Ectodermal cell (in vitro differentiated cells): ENCODE results near the gene EIF4E1B.

ENCODE experiments used
- H3K27ac ChIP-seq: 2 replicates; pipeline ENCODE4 v1.7.0; 2013; ENCODE audit warnings: mild to moderate bottlenecking, low read depth, low read length; ENCODE audit not compliant: insufficient read depth, poor library complexity, severe bottlenecking
- H3K27me3 ChIP-seq: 2 replicates; pipeline ENCODE4 v1.7.0; 2013; ENCODE audit warnings: mild to moderate bottlenecking, low read length; ENCODE audit not compliant: insufficient read depth, control insufficient read depth, poor library complexity, severe bottlenecking
- H3K36me3 ChIP-seq: one replicate; pipeline ENCODE4 v1.7.0; 2013; ENCODE audit warnings: low read length; ENCODE audit not compliant: control insufficient read depth, insufficient read depth
- H3K4me1 ChIP-seq: one replicate; pipeline ENCODE4 v1.7.0; 2013; ENCODE audit warnings: low read length; ENCODE audit not compliant: control insufficient read depth, insufficient read depth
- H3K4me3 ChIP-seq: 2 replicates; pipeline ENCODE4 v1.7.0; 2013; ENCODE audit warnings: low read depth, low read length, control low read depth; ENCODE audit not compliant: insufficient read depth
- H3K9me3 ChIP-seq: 2 replicates; pipeline ENCODE4 v1.7.0; 2013; ENCODE audit warnings: mild to moderate bottlenecking, low read length, moderate library complexity; ENCODE audit not compliant: control insufficient read depth
- WGBS, 2 experiments: methylation state at CpG; one replicate each; pipeline ENCODE4 v1.1.7; 2013; ENCODE audit warnings: missing lambda C conversion rate in 2 of 2; 5-methylcytosine and 5-hydroxymethylcytosine counted together

EIF4E1B gene

DNA sequence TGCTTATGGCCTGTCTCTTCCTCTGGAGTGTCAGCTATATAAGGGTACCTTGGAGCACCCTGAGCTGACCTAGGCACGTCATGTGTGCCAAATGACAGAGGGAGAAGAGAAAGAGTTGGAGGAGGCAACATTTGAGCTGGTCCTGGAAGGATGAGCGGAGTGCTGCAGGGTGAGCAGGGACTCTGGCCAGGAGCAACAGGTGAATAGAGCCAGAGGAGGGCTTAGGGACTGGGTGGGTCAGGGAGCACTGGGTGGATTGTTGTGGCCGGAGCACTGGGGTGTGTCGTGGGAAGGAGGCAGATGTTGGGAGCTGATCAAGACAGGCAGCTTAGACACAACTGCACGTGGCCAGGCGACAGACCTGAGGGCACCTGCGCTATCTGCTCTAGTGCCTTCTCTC, 60.4 kb downstream of the EIF4E1B start:
- no peak overlapping the region for H3K27ac ChIP-seq
- H3K9me3 ChIP-seq = no peaks in the 10 kb centered on the region
- H3K27me3 ChIP-seq = no peaks in the 10 kb centered on the region

DNA sequence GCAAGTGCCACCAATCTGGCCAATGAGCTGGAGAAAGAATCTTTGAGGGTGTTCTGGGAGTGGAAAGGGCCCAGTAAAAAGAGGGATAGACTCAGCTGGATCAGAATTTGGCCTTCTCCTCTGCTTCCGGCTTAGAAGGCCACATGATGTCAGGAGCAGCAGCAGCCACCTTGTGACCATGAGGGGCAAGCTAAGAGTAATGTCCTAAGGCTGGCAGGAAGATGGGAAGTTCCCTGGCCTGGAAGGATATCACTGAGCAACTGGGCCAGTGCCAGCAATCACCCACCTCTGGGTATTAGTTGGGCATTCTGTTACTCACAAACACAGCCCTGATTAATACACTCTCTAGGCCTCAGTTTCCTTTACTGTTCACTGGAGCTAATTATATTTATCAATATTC, 61.0 kb downstream of the EIF4E1B start:
- H3K4me1 ChIP-seq = no peaks in the 10 kb centered on the region

More for the DNA sequence above, 60.4 kb downstream of the EIF4E1B start:
- no peaks in the 10 kb centered on the region for H3K36me3 ChIP-seq
- 93 to 94% methylated on average over 7 of the region's 7 CpGs for WGBS, 2 experiments
- H3K4me3 ChIP-seq = no peak overlapping the region
- H3K4me1 ChIP-seq = no peaks in the 10 kb centered on the region

DNA sequence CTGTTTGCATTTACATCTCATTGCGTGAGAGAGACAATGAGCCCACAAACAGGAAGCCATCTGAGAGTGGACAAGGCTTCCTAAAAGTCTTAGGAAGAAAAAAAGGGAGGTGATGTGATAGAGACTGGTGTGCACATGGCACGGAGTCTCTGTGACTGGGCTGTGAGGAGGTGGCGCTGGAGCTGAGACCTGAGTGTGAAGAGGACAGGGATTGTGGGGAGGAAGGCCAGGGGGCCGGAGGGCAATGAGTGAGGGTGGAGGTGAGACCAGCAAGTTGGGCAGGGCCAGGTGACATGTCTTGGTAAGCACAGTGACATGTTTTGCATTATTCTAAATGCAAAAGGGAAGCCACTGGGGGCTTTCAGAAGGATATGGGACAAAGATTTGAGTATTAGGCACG, 61.9 kb downstream of the EIF4E1B start:
- Histone ChIP-seq H3K36me3 (no peaks in the 10 kb centered on the region), H3K9me3 (no peaks in the 10 kb centered on the region), H3K27me3 (no peaks in the 10 kb centered on the region), H3K27ac (no peak overlapping the region), H3K4me3 (no peak overlapping the region), H3K4me1 (peaks cover 8% of the 10 kb centered on the region)
- 86 to 90% methylated on average over 5 of the region's 5 CpGs for WGBS, 2 experiments

More for the DNA sequence above, 61.0 kb downstream of the EIF4E1B start:
- no peaks in the 10 kb centered on the region for H3K36me3 ChIP-seq
- no peak overlapping the region for H3K4me3 ChIP-seq
- no peaks in the 10 kb centered on the region for H3K9me3 ChIP-seq
- no peaks in the 10 kb centered on the region for H3K27me3 ChIP-seq
- H3K27ac ChIP-seq = no peak overlapping the region
- WGBS, 2 experiments = 90 to 91% methylated on average over 1 of the region's 1 CpG

DNA sequence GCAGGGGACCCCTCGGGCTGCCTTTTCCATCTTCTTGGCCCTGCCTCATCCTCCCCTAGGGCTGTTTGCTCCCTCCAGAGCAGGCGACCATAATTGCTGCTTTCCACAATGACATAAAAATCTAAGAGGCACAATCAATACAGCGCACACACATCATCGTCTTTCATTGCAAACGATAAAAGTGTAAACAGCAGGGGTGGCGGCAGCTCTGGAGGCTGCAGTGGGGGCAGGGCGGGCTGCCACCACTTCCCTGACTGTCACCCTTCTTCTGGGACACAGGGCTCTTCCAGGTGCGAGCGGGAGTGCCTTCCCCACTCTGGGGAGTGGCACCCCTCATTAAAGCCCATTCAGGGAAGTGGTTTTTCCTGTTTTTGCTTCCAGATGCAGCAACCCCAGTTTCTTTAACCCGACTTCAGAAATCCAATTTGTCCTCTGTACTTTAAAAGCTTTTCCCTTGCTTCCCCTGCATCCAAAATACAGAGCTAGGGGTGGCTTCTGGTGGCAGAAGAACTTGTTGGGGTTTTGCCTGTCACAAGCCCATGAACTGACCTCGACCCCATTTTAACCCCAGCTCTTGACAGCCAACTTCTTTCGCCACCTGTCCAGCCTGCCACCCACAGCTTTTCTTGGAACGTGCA, 62.5 kb downstream of the EIF4E1B start:
- Histone ChIP-seq H3K27me3 (no peaks in the 10 kb centered on the region), H3K36me3 (no peaks in the 10 kb centered on the region), H3K9me3 (no peaks in the 10 kb centered on the region), H3K4me3 (no peak overlapping the region), H3K27ac (no peak overlapping the region), H3K4me1 (peaks cover 12% of the 10 kb centered on the region)
- 68% methylated on average over 13 of the region's 13 CpGs for WGBS, 2 experiments

DNA sequence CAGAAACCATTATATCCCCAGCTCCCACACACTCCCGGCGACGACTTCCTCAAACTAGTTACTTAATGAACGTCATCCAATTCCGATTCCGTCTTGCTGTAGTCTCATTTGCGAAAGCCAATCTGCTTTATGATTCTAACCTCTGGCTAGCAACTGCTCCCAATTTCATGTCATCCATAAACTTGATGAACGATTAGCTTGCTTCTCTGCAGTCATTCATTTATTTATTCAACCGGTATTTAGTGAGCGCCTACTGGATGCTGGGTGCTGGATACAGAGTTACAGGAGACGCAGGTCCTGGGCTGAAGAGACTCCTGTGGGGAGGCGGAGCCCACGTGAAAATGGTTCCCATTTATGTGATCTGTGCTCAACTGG, 63.0 kb downstream of the EIF4E1B start:
- no peak overlapping the region for H3K4me3 ChIP-seq
- peaks cover 17% of the 10 kb centered on the region for H3K4me1 ChIP-seq
- H3K36me3 ChIP-seq = no peaks in the 10 kb centered on the region
- H3K27ac ChIP-seq = no peak overlapping the region
- WGBS, 2 experiments = 86 to 88% methylated on average over 13 of the region's 13 CpGs
- no peaks in the 10 kb centered on the region for H3K27me3 ChIP-seq
- H3K9me3 ChIP-seq = no peaks in the 10 kb centered on the region

DNA sequence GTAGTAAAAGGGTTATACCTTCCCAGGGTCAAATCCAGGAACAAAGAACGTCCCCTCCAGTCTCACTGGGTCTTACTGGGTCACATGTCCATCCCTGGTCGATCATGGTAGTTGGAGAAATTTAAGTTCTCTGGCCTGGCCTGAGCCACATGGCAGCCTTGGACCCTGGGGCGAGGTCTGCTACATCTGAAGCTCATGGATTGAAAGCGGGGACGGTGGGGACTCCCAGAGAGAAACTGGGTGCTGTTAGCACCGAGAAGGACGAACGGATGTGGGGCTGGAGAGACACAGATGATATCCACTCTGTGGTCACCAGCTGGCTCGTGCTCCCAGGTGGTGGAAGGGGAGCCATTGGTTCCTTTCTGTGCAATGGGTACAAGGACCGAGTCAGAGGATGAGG, 63.7 kb downstream of the EIF4E1B start:
- H3K9me3 ChIP-seq = no peaks in the 10 kb centered on the region
- WGBS, 2 experiments = 92% methylated on average over 10 of the region's 10 CpGs

DNA sequence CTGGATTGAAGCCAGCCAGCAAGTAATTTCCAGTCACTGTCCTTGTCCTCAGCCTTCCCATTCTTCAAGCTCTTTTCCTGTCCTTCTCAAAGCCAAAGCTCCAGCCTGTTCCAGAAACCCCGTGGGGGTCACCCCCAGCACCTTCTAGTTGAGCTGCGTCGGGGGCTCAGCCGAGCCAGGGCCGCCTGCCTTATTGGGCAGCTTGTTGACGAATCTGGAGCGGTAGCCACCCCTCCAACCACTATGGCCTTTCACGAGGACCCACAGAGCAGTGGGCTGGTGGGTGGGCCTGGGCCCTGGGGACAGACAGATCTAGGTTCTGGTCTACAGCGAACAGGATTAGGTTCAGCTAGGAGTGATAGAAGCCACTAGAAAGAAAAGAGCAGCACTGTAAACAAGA, 64.2 kb downstream of the EIF4E1B start:
- WGBS, 2 experiments = 90 to 94% methylated on average over 9 of the region's 9 CpGs
- Histone ChIP-seq H3K27ac (no peak overlapping the region), H3K4me3 (no peak overlapping the region), H3K27me3 (no peaks in the 10 kb centered on the region), H3K4me1 (peaks cover 25% of the 10 kb centered on the region), H3K36me3 (no peaks in the 10 kb centered on the region), H3K9me3 (no peaks in the 10 kb centered on the region)

More for the DNA sequence above, 63.7 kb downstream of the EIF4E1B start:
- no peak overlapping the region for H3K4me3 ChIP-seq
- no peak overlapping the region for H3K27ac ChIP-seq
- H3K27me3 ChIP-seq = no peaks in the 10 kb centered on the region
- H3K4me1 ChIP-seq = peaks cover 24% of the 10 kb centered on the region
- no peaks in the 10 kb centered on the region for H3K36me3 ChIP-seq

DNA sequence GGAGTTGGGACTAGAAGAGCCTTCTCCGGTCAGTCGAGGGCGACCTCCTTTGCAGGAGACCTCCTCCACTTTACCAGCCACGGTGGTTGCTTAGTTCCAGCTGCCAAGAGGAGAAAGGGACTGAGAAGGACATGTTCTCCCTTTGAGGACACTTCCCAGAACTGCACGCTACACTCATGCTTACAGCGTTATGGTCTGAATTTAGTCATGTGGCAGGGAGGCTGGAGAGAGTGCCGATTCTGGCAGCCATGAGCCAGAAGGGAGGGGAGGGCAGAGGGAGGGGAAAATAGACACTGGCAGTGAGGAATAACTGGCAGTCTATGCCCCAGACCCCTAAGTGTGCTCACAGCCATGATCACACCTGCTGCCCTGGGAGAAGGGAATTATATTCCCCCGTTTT, 64.6 kb downstream of the EIF4E1B start:
- Histone ChIP-seq H3K27me3 (no peaks in the 10 kb centered on the region), H3K4me3 (no peak overlapping the region), H3K36me3 (no peaks in the 10 kb centered on the region), H3K9me3 (no peaks in the 10 kb centered on the region), H3K4me1 (peaks cover 25% of the 10 kb centered on the region), H3K27ac (no peak overlapping the region)
- 85 to 90% methylated on average over 8 of the region's 8 CpGs for WGBS, 2 experiments
